RWPE1 (cell line): Measurements from ENCODE around the gene SLC9A8.
"Not testable (repeated sequence)": the region's sequence is repeated elsewhere in the genome, so short reads cannot be mapped to it uniquely, and the experiment has no call there.

ENCODE experiments used
- CTCF ChIA-PET: fragments of 350-600 bp; sonication (Branson Sonifier 250); formaldehyde crosslinking; extraction: SDS; loops from one replicate; lab custom pipeline; 2021; lab: Yijun Ruan, JAX
- POLR2A ChIA-PET: fragments of 400-600 bp; formaldehyde crosslinking; extraction: SDS; loops from one replicate; lab custom pipeline; 2020; ENCODE audit warnings: antibody characterized with exemption; ENCODE audit not compliant: low non-redundant PET; lab: Yijun Ruan, JAX
- DNase-seq: peaks from one replicate; pipeline ENCODE4 v3.0.0; 2012; ENCODE audit warnings: low spot score
- H3K27ac ChIP-seq: fragments of 450-650 bp; 2 replicates; pipeline ENCODE4 v1.5.1; 2017
- TF ChIP-seq, protein P1 (sequence below): fragments of 450-650 bp; conservative IDR thresholded peaks from 2 replicates; pipeline ENCODE4 v1.5.1; 2017; ENCODE audit warnings: low read depth, mild to moderate bottlenecking

Gene SLC9A8

GRCh38 chr20:49892817-49893216 is 80.2 kb downstream of the SLC9A8 start:
- POLR2A ChIA-PET = no interaction called here

GRCh38 chr20:49893242-49894072 is 80.8 kb downstream of the SLC9A8 start:
- TF ChIP-seq, protein P1, sequence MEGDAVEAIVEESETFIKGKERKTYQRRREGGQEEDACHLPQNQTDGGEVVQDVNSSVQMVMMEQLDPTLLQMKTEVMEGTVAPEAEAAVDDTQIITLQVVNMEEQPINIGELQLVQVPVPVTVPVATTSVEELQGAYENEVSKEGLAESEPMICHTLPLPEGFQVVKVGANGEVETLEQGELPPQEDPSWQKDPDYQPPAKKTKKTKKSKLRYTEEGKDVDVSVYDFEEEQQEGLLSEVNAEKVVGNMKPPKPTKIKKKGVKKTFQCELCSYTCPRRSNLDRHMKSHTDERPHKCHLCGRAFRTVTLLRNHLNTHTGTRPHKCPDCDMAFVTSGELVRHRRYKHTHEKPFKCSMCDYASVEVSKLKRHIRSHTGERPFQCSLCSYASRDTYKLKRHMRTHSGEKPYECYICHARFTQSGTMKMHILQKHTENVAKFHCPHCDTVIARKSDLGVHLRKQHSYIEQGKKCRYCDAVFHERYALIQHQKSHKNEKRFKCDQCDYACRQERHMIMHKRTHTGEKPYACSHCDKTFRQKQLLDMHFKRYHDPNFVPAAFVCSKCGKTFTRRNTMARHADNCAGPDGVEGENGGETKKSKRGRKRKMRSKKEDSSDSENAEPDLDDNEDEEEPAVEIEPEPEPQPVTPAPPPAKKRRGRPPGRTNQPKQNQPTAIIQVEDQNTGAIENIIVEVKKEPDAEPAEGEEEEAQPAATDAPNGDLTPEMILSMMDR = no peak
- no peak for DNase-seq
- no peak overlapping the region for H3K27ac ChIP-seq
- ChIA-PET CTCF (interaction anchor here (1.1 to 1.7 kb wide), 3 partner anchors 285 to 360 kb away, joined by 4 to 7 read pairs (median 4); no protein-coding TSS in a partner anchor), POLR2A (no interaction called here)

More at GRCh38 chr20:49892817-49893216, 80.2 kb downstream of the SLC9A8 start:
- no peak for DNase-seq
- H3K27ac ChIP-seq = 0 out of 2 replicates have a peak overlapping the region, but pooled peaks have one; percentile 2
- TF ChIP-seq, protein P1 = no peak
- CTCF ChIA-PET = interaction anchor here (0.6 to 1.7 kb wide), 3 partner anchors 86 to 359 kb away, joined by 3 to 7 read pairs (median 4); no protein-coding TSS in a partner anchor

- POLR2A ChIA-PET = no interaction called here
- CTCF ChIA-PET = interaction anchor here (1.6 to 1.7 kb wide), 2 partner anchors 286 to 352 kb away, joined by 4 to 7 read pairs; no protein-coding TSS in a partner anchor
- H3K27ac ChIP-seq = no peak overlapping the region
- DNase-seq = no peak
- TF ChIP-seq, protein P1 = no peak
Measured at GRCh38 chr20:49894073-49894470, 81.4 kb downstream of the SLC9A8 start.

DNA sequence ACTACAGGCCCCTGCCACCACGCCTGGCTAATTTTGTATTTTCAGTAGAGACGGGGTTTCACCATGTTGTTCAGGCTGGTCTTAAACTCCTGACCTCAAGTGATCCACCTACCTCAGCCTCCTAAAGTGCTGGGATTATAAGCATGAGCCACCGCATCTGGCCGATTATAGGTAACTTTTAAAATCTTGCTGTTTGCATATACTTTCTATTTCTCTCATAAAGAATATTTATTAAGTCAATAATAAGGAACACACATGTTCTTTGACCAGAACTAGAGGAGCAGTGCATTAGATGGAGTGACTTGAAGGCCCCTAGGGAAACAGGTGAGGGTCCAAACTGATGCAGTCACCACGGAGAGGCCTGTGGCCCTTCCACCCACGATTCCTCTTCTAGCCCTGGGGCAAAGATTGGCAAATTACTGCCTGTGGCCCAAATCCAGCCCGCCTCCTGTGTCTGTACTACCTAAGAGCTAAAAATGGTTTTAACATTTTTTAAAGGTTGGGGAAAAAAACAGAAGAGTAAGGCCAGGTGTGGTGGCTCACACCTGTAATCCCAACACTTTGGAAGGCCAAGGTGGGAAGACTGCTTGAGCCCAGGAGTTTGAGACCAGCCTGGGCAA is 83.0 kb downstream of the SLC9A8 start:
- H3K27ac ChIP-seq, POLR2A ChIA-PET, DNase-seq: not testable (repeated sequence)
- CTCF ChIA-PET = interaction anchor here (0.6 kb wide), 2 partner anchors 189 to 751 kb away, joined by 3 read pairs; no protein-coding TSS in a partner anchor

DNA sequence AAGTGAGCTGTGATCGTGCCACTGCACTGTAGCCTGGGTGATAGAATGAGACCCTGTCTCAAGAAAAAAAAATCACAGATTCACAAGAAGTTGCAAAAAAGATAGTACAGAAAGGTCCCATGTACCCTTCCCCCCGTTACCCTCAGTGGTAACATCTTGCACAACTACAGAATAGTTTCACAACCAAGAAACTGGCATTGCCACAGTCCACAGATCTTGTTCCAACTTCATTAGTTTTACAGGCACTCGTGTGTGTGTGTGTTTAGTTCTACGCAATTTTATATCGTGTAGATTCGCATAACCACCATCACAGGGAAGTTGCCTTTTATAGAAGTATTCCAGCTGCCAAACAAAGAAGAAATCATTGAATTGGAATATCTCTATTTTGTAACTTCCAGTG is 83.6 kb downstream of the SLC9A8 start:
- TF ChIP-seq, protein P1 = no peak

DNA sequence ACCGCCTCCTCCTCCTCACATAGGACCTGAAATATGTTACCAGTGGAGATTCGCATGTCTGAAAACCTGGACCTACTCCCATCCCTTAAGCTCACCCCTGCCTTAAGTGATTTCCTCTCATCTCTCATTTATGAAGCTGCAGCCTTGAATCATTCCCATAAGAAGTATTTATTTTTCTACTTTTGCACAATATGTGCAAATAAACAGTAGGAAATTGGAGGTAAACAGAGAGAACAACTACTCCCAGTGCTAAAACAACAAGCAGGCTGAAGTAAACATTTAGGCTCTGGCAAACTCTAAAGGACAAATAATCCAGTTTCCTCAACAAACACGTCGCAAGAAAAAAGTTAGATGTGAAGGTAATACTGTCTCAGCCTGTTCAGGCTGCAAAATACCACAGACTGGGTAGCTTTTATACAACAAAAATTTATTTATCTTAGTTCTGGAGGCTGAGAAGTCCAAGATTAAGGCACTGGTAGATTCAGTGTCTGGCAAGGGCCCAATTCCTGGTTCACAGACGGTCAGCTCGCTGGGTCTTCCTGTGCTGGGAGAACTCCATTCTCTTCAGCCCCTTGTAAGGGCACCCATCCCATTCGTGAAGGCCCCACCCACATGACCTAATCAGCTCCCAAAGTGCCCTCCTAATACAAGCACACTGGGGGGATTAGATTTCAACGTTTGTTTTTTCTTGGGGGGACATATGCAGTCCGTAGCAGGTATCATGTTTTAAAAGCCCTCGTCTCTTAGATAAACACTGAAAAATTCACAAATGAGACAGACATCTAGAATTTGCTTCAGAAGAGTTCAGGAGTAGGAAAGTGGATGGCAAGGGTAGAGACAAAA is 87.1 kb downstream of the SLC9A8 start:
- no peak for DNase-seq
- TF ChIP-seq, protein P1 = no peak
- H3K27ac ChIP-seq = no peak overlapping the region
- ChIA-PET POLR2A (no interaction called here), CTCF (interaction anchor here (0.6 to 3.1 kb wide), 7 partner anchors 9 to 165 kb away, joined by 3 to 26 read pairs (median 4); no protein-coding TSS in a partner anchor)

More for the DNA sequence above, 83.6 kb downstream of the SLC9A8 start:
- H3K27ac ChIP-seq = no peak overlapping the region
- ChIA-PET POLR2A (no interaction called here), CTCF (interaction anchor here (0.6 to 1.1 kb wide), 2 partner anchors 8 to 190 kb away, joined by 3 to 6 read pairs; no protein-coding TSS in a partner anchor)
- no peak for DNase-seq
